GM13976 (cell line): ENCODE data around the gene HOXD13.

Experiments
- DNase-seq: peaks from one replicate; pipeline ENCODE4 v3.0.0; 2012; ENCODE audit warnings: low spot score
- CTCF ChIP-seq: IDR thresholded peaks from 2 replicates; pipeline ENCODE4 v1.5.1; 2012; ENCODE audit warnings: borderline replicate concordance, mild to moderate bottlenecking; ENCODE audit not compliant: insufficient read depth; ENCODE audit errors: extremely low read depth, missing control alignments, control extremely low read depth
- in situ Hi-C: fragments of 300-500 bp; cut with MboI; formaldehyde crosslinking; loops from one replicate; pipeline ENCODE4 v1.12.0; 2022; ENCODE audit warnings: low sequenced_read_pairs, mixed read lengths, inconsistent platforms; ENCODE audit not compliant: unreplicated experiment

The HOXD13 gene

GRCh38 chr2:176095421-176095820 is 2.9 kb downstream of the HOXD13 start:
- in situ Hi-C loops, result loop anchor here (25.0 kb wide), 1 partner anchor 733 kb away; no protein-coding TSS in a partner anchor
- DNase-seq, result no peak
- TF ChIP-seq CTCF, result no peak

DNA sequence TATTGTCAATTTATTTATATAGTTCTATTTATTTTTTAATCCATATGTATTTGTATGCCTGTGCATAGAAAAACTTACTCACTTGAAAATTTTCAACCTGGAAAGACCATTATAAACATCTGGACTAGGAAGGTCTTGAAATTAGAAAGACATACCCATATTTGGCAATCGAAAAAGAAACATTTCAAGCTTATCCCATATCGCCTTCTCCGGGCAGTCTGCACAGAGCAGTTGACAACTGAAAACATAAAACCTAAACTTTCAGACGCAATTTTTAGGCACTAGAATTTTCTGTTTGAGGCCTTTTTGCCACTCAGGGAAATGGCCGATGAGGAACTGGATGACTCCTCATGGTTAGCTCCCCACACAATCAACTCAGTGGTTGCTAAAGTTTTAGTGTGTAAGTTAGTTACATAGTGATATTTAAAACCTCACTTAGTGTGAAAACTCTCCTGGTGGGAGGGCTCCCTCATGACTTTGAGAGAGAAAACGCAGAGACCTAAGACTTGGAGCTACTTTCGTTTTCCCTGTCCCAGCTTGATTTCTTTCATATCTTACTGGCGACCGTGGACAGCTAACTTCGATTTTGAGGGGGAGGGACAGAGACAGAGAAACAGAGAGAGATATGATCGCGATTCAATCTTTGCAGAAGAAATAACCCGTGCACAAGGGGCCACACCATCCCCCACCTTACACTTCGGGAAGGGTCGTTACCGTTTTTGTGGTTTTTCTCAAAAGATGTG is 3.9 kb downstream of the HOXD13 start:
- no peak for DNase-seq
- TF ChIP-seq CTCF, result no peak
- in situ Hi-C loops, result loop anchor here (25.0 kb wide), 1 partner anchor 734 kb away; no protein-coding TSS in a partner anchor

- DNase-seq, result peak; percentile 85
- in situ Hi-C loops, result loop anchor here (25.0 kb wide), 1 partner anchor 735 kb away; no protein-coding TSS in a partner anchor
- peak; percentile 89 for TF ChIP-seq CTCF
Observed at GRCh38 chr2:176096986-176097819, 4.7 kb downstream of the HOXD13 start.

DNA sequence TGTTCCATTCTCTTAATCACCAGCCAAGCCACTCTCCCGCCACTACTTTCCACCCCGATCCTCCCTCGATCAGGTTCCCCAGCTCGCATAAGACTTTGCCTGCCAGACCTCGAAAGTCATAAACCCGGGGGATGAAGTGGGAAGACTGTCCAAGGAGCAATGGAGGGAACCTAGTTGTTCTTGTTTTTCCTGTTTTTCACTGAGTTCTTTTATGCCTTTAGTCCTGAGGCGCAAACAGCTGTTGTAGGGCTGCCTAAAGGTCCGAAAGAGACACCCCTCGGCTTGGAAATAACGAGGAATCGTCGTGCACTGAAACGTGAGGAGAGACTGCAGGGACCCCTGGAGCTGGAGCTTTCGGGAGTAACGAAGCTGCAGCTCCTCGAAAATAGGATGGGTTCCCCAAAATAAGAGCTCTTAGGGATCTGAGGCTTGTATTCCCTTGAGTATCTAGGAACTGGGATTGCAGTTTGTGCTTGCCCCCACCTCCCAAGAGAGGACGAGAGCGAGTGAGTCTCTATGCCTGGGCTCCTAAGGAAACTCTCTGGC is 5.4 kb downstream of the HOXD13 start:
- in situ Hi-C loops, result loop anchor here (25.0 kb wide), 1 partner anchor 736 kb away; no protein-coding TSS in a partner anchor
- TF ChIP-seq CTCF, result no peak
- DNase-seq, result no peak

DNA sequence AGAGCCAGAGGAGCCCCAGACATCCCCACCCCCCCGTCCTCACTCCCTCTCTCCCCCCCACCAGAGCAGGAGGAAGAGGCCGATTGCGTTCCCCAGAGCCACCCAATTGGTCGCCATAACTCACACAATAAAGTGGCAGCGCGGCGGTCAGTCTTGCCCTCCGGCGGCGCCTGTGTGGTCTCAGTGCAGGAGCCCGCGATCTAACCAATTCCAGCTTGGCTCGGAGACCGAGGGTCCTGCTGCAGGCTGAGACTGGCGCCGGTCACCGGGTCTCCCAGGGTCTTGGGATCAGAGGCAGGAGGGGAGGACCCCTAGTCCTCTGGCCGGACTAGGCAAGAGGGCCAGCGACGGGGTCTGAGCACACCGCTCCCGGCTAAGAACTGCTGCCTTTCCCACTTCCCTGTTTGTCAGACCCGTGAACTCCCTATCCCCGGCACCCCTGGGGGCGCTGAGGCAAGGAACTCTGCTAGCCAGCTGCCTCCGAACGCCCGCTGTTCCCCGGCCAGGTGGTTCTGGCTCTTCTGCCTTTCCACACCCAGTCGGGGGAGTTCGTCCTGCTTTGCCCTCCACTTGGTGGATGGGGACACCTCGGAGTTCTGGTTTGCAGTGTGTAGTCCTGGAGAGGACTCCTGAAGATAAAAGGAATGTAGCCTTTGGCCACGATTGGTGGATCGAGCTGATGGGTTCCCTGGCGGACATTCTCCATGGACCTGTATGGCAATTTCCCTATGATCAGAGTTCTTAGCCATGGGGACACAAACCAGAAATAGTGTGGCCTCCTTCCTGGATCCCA is 6.0 kb downstream of the HOXD13 start:
- in situ Hi-C loops, result loop anchor here (25.0 kb wide), 1 partner anchor 736 kb away; no protein-coding TSS in a partner anchor
- no peak for TF ChIP-seq CTCF
- DNase-seq, result no peak
